Trophoblast cell (in vitro differentiated cells and primary cell): ENCODE results near the gene MGRN1.

Experiments
- DNase-seq, 2 donors: peaks; one replicate each; pipeline ENCODE4 v3.0.0-alpha.2; 2016
- H2AFZ ChIP-seq: 2 replicates; pipeline ENCODE4 v1.6.1; 2013; ENCODE audit warnings: low read length, moderate library complexity, mild to moderate bottlenecking; ENCODE audit not compliant: insufficient read depth, poor library complexity
- H2AK5ac ChIP-seq: 2 replicates; pipeline ENCODE4 v1.6.1; 2013; ENCODE audit warnings: mild to moderate bottlenecking, low read length
- H2BK120ac ChIP-seq: 2 replicates; pipeline ENCODE4 v1.6.1; 2013; ENCODE audit warnings: low read length, mild to moderate bottlenecking, moderate library complexity; ENCODE audit not compliant: insufficient read depth, poor library complexity
- H2BK12ac ChIP-seq: 2 replicates; pipeline ENCODE4 v1.6.1; 2013; ENCODE audit warnings: mild to moderate bottlenecking, low read length, moderate library complexity
- H2BK5ac ChIP-seq: 2 replicates; pipeline ENCODE4 v1.6.1; 2013; ENCODE audit warnings: low read length, low read depth, moderate library complexity, mild to moderate bottlenecking; ENCODE audit not compliant: poor library complexity
- H3K14ac ChIP-seq: 2 replicates; pipeline ENCODE4 v1.6.1; 2013; ENCODE audit warnings: mild to moderate bottlenecking, low read length
- H3K18ac ChIP-seq: 2 replicates; pipeline ENCODE4 v1.6.1; 2013; ENCODE audit warnings: mild to moderate bottlenecking, low read length
- H3K23ac ChIP-seq: 2 replicates; pipeline ENCODE4 v1.6.1; 2013; ENCODE audit warnings: low read length
- H3K27ac ChIP-seq: 2 replicates; pipeline ENCODE4 v1.5.1; 2013; ENCODE audit warnings: low read depth, mild to moderate bottlenecking, inconsistent platforms, low read length, moderate library complexity
- H3K27me3 ChIP-seq: 2 replicates; pipeline ENCODE4 v1.6.1; 2013; ENCODE audit warnings: inconsistent platforms, mild to moderate bottlenecking, low read length, moderate library complexity; ENCODE audit not compliant: insufficient read depth
- H3K36me3 ChIP-seq, 2 experiments: 1 replicate in 1 of 2; 2 replicates in 1 of 2; pipeline ENCODE4 v1.6.1; 2013; ENCODE audit warnings: low read length in 2 of 2, mild to moderate bottlenecking in 2 of 2, moderate library complexity in 1 of 2; ENCODE audit not compliant: insufficient read depth in 2 of 2, control insufficient read depth in 1 of 2
- H3K4ac ChIP-seq: 2 replicates; pipeline ENCODE4 v1.6.1; 2013; ENCODE audit warnings: low read depth, mild to moderate bottlenecking, low read length, moderate library complexity
- H3K4me1 ChIP-seq, 2 experiments: 1 replicate in 1 of 2; 2 replicates in 1 of 2; pipeline ENCODE4 v1.6.1; 2013; ENCODE audit warnings: low read length in 2 of 2, mild to moderate bottlenecking in 2 of 2, moderate library complexity in 1 of 2; ENCODE audit not compliant: insufficient read depth in 2 of 2, control insufficient read depth in 1 of 2
- H3K4me2 ChIP-seq: 2 replicates; pipeline ENCODE4 v1.6.1; 2013; ENCODE audit warnings: inconsistent platforms, mild to moderate bottlenecking, low read length, moderate library complexity
- H3K4me3 ChIP-seq: 2 replicates; pipeline ENCODE4 v1.5.1; 2013; ENCODE audit warnings: mild to moderate bottlenecking, low read depth, low read length, inconsistent platforms
- H3K79me1 ChIP-seq: one replicate; pipeline ENCODE4 v1.6.1; 2013; ENCODE audit warnings: low read length
- H3K79me2 ChIP-seq: 2 replicates; pipeline ENCODE4 v1.6.1; 2013; ENCODE audit warnings: low read length, mild to moderate bottlenecking; ENCODE audit not compliant: control insufficient read depth, insufficient read depth, poor library complexity
- H3K9ac ChIP-seq: 2 replicates; pipeline ENCODE4 v1.6.1; 2013; ENCODE audit warnings: mild to moderate bottlenecking, low read length
- H3K9me3 ChIP-seq: 2 replicates; pipeline ENCODE4 v1.6.1; 2013; ENCODE audit warnings: low read depth, mild to moderate bottlenecking, control low read depth, inconsistent platforms, low read length; ENCODE audit not compliant: insufficient read depth
- H4K12ac ChIP-seq: 2 replicates; pipeline ENCODE4 v1.6.1; 2013; ENCODE audit warnings: low read depth, mild to moderate bottlenecking, low read length, moderate library complexity
- H4K8ac ChIP-seq: 2 replicates; pipeline ENCODE4 v1.6.1; 2013; ENCODE audit warnings: low read depth, mild to moderate bottlenecking, low read length, moderate library complexity
- H4K91ac ChIP-seq: one replicate; pipeline ENCODE4 v1.6.1; 2013; ENCODE audit warnings: low read depth, mild to moderate bottlenecking, low read length, moderate library complexity
- WGBS: extraction: QIAGEN DNeasy Blood & Tissue Kit; methylation state at CpG from one replicate; pipeline ENCODE4 v1.1.7; 2013; ENCODE audit warnings: missing lambda C conversion rate; ENCODE audit not compliant: insufficient read length, insufficient coverage; ENCODE audit errors: extremely low coverage; 5-methylcytosine and 5-hydroxymethylcytosine counted together

The MGRN1 gene

DNA sequence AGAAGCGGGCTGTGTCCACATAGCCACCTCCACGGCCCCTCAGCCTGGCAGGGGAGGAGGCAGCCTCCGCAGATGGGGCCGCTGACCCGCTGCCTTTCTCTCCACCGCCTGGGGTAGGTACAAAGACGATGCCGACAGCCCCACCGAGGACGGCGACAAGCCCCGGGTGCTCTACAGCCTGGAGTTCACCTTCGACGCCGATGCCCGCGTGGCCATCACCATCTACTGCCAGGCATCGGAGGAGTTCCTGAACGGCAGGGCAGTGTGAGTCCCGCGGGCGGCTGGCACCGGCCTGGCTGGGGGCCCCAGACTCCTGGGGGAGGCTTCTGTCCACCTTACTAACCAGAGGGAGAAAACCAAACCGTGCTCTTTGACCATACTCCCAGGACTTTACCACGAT, 27.9 kb downstream of the MGRN1 start:
- H3K27me3 ChIP-seq = no peaks in the 10 kb centered on the region
- H4K12ac ChIP-seq = no peak overlapping the region
- no peak overlapping the region for H3K23ac ChIP-seq
- no peak overlapping the region for H3K18ac ChIP-seq
- H3K4me2 ChIP-seq = no peak overlapping the region
- no CpG with 5 or more reads among the region's 25 CpGs for WGBS
- H3K4me1 ChIP-seq = no peaks in the 10 kb centered on the region
- H2BK120ac ChIP-seq = no peak overlapping the region
- no peaks in the 10 kb centered on the region for H3K79me1 ChIP-seq
- no peak overlapping the region for H3K4me3 ChIP-seq
- no peak overlapping the region for H3K9ac ChIP-seq
- no peak overlapping the region for H4K8ac ChIP-seq
- H2BK5ac ChIP-seq = no peak overlapping the region
- no peak overlapping the region for H4K91ac ChIP-seq
- H2BK12ac ChIP-seq = no peak overlapping the region
- H2AK5ac ChIP-seq = no peak overlapping the region
- H3K79me2 ChIP-seq = no peaks in the 10 kb centered on the region
- no peak overlapping the region for H3K14ac ChIP-seq
- H2AFZ ChIP-seq = no peak overlapping the region
- peaks cover 10% of the 10 kb centered on the region for H3K9me3 ChIP-seq
- H3K27ac ChIP-seq = no peak overlapping the region
- DNase-seq = no peak
- no peak overlapping the region for H3K4ac ChIP-seq
- peaks cover 60 to 69% of the 10 kb centered on the region in 2 experiments for H3K36me3 ChIP-seq

DNA sequence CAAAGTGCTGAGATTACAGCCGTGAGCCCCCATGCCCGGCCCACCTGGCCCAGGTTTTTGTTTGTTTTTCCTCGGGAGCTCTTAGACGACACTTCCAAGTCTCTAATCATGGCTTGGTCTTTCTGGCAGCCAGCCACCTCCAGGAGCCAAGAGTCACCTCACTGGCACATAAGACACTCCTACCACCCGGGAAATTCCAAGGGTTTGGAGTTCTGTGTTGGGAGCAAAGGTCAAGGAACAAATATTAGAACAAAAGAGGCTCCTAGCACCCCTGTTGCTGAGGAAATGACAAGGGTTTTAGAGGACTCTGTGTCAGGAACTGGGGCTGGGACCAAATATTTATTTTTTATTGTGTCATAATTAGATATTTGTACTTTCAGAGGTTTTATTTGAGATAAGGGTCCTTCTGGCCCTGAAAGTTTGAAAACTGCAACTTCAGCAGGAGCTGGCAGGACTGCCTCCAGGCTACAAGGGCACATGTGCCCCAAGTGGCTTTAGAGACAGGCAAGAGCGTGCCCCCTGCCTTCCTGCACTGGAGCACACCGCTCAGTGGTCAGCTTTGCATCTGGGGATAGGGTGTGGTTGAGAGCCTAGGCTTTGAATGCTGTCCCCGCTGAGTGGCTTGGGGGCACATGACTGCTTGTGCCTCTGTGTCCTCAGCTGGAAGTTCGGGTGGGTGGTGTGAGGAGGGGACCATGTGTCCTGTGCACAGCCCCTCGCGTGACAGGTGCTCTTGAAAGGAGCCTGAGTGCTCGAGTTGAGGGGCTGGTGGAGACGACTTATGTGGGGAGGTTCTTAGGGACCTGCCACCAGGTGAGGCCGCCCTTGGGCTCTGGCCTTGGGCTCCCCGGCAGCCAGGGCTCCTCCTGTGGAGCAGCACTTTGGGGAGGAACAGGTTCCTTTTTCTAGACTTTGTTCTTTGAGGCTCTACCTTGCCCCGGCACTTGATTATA, 29.7 kb downstream of the MGRN1 start:
- H2BK5ac ChIP-seq = no peak overlapping the region
- WGBS = no CpG with 5 or more reads among the region's 16 CpGs

DNA sequence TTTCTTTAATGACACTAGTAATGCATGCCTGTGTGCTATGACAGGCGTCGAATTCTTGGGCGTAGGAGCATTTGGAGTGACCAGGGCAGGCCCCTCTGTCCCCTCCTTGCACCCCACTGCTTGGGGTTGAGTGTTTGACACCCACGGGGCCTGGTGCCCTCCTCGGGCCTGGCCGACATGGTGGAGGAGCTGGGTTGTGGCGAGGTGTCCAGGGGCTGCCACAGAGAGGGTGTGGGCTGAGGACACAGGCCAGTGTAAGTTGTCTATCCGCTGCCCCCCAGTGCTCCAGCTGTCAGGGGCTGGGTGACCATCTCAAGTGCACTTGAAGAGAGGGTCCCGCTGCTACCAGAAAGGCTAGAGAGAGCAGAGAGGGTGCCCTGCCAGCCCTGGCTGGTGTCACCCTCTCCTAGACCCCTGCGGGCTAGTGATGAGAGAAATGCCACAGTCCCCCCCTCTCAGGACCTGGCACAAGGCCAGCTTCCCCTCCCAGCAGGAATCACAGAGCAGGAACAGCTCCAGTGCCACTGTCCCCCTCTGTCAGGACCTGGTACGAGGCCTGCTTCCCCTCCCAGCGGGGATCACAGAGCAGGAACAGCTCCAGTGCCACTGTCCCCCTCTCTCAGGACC, 30.5 kb downstream of the MGRN1 start:
- no peaks in the 10 kb centered on the region for H3K4me1 ChIP-seq
- H3K9ac ChIP-seq = no peak overlapping the region
- H4K8ac ChIP-seq = no peak overlapping the region
- H3K27ac ChIP-seq = no peak overlapping the region
- H3K4me2 ChIP-seq = no peak overlapping the region
- no peak overlapping the region for H3K23ac ChIP-seq
- H3K4ac ChIP-seq = no peak overlapping the region
- H4K12ac ChIP-seq = no peak overlapping the region
- no peaks in the 10 kb centered on the region for H3K27me3 ChIP-seq
- H3K4me3 ChIP-seq = no peak overlapping the region
- no peak overlapping the region for H3K14ac ChIP-seq
- no peak overlapping the region for H2AK5ac ChIP-seq
- H3K18ac ChIP-seq = no peak overlapping the region
- H2BK12ac ChIP-seq = no peak overlapping the region
- H2BK5ac ChIP-seq = no peak overlapping the region
- H3K36me3 ChIP-seq = peaks cover 78% of the 10 kb centered on the region in 2 experiments
- no peak overlapping the region for H4K91ac ChIP-seq
- DNase-seq = no peak
- peaks cover 6% of the 10 kb centered on the region for H3K9me3 ChIP-seq
- no CpG with 5 or more reads among the region's 12 CpGs for WGBS
- H3K79me1 ChIP-seq = no peaks in the 10 kb centered on the region
- no peak overlapping the region for H2BK120ac ChIP-seq
- H2AFZ ChIP-seq = no peak overlapping the region
- H3K79me2 ChIP-seq = no peaks in the 10 kb centered on the region

More for the DNA sequence above, 29.7 kb downstream of the MGRN1 start:
- no peak for DNase-seq
- no peak overlapping the region for H2BK12ac ChIP-seq
- no peak overlapping the region for H2BK120ac ChIP-seq
- no peak overlapping the region for H3K14ac ChIP-seq
- no peak overlapping the region for H2AFZ ChIP-seq
- H3K4ac ChIP-seq = no peak overlapping the region
- no peak overlapping the region for H4K91ac ChIP-seq
- no peaks in the 10 kb centered on the region for H3K79me1 ChIP-seq
- H3K27ac ChIP-seq = no peak overlapping the region
- no peak overlapping the region for H3K4me2 ChIP-seq
- H4K12ac ChIP-seq = no peak overlapping the region
- H3K27me3 ChIP-seq = no peaks in the 10 kb centered on the region
- H3K36me3 ChIP-seq = peaks cover 70 to 75% of the 10 kb centered on the region in 2 experiments
- H3K4me1 ChIP-seq = no peaks in the 10 kb centered on the region
- H2AK5ac ChIP-seq = no peak overlapping the region
- no peak overlapping the region for H4K8ac ChIP-seq
- peaks cover 6% of the 10 kb centered on the region for H3K9me3 ChIP-seq
- H3K18ac ChIP-seq = no peak overlapping the region
- H3K9ac ChIP-seq = no peak overlapping the region
- no peaks in the 10 kb centered on the region for H3K79me2 ChIP-seq
- H3K23ac ChIP-seq = no peak overlapping the region
- H3K4me3 ChIP-seq = no peak overlapping the region

DNA sequence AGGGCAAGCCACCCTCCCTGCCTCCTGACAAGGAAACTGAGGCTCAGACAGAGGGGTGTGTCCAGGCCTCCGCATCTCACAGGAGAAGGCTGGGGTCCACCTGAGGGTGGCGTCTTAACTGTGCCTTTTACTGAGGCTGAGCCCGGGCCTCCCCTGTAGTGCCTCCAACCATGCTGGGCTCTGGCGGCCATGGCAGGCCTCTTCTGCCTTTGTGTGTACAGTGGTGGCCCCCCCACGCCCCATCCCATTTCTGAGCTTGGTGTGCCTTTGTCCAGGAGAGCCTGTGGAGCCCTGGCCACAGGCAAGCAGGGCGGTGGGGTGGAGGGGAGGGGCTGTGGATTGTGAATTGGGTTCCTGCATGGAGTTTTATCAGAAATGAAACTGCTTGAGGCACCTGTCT, 31.2 kb downstream of the MGRN1 start:
- no peak overlapping the region for H2BK120ac ChIP-seq
- DNase-seq = no peak
- no peak overlapping the region for H3K14ac ChIP-seq
- H3K9me3 ChIP-seq = peaks cover 6% of the 10 kb centered on the region
- H3K79me1 ChIP-seq = no peaks in the 10 kb centered on the region
- no peak overlapping the region for H3K9ac ChIP-seq
- H3K23ac ChIP-seq = no peak overlapping the region
- H3K27ac ChIP-seq = no peak overlapping the region
- H4K8ac ChIP-seq = no peak overlapping the region
- H2BK12ac ChIP-seq = no peak overlapping the region
- H2AK5ac ChIP-seq = no peak overlapping the region
- no peaks in the 10 kb centered on the region for H3K79me2 ChIP-seq
- no peak overlapping the region for H4K91ac ChIP-seq
- no peak overlapping the region for H4K12ac ChIP-seq
- no peak overlapping the region for H3K18ac ChIP-seq
- H3K4me2 ChIP-seq = no peak overlapping the region
- no peak overlapping the region for H3K4me3 ChIP-seq
- no peak overlapping the region for H3K4ac ChIP-seq
- no peak overlapping the region for H2AFZ ChIP-seq
- H3K27me3 ChIP-seq = no peaks in the 10 kb centered on the region
- H3K36me3 ChIP-seq = peaks cover 79 to 83% of the 10 kb centered on the region in 2 experiments
- WGBS = no CpG with 5 or more reads among the region's 6 CpGs
- no peak overlapping the region for H2BK5ac ChIP-seq
- H3K4me1 ChIP-seq = no peaks in the 10 kb centered on the region
